HepG2 (cell line): ENCODE results near the gene COQ8B. TPM values are rescaled to one million over a fixed set of nuclear protein-coding genes. Genes with fewer than 3 reads are reported as not detected.

Experiments used
- EHMT2 ChIP-seq: fragments of 200-600 bp; sonication (generic); IDR thresholded peaks from 2 replicates; pipeline ENCODE4 v1.7.0; 2017; ENCODE audit warnings: antibody characterized with exemption, low read depth, low read length, borderline replicate concordance
- GATAD2A ChIP-seq: IDR thresholded peaks from 2 replicates; pipeline ENCODE4 v1.6.1; 2016
- HMG20A ChIP-seq: IDR thresholded peaks from 2 replicates; pipeline ENCODE4 v1.6.1; 2016; ENCODE audit warnings: borderline replicate concordance
- KDM5A ChIP-seq: fragments of 200-600 bp; sonication (generic); IDR thresholded peaks from 2 replicates; pipeline ENCODE4 v1.7.0; 2018; ENCODE audit warnings: antibody characterized with exemption, mild to moderate bottlenecking, low read length, borderline replicate concordance
- MAF1 ChIP-seq: sonication (generic); formaldehyde crosslinking; IDR thresholded peaks from 2 replicates; pipeline ENCODE4 v1.5.0; 2020; ENCODE audit warnings: missing genetic modification reagents, borderline replicate concordance
- MAFK ChIP-seq, 2 experiments: IDR thresholded peaks in 1 of 2; conservative IDR thresholded peaks in 1 of 2; 2 replicates each; pipeline ENCODE4 v1.6.1; 2011; ENCODE audit warnings: improper control_type of control experiment in 2 of 2, low read length in 2 of 2
- MED13 ChIP-seq: sonication (generic); formaldehyde crosslinking; IDR thresholded peaks from 2 replicates; pipeline ENCODE4 v1.5.0; 2020; ENCODE audit warnings: missing genetic modification reagents
- NR0B2 ChIP-seq: sonication (generic); formaldehyde crosslinking; IDR thresholded peaks from 2 replicates; pipeline ENCODE4 v1.4.0; 2020; ENCODE audit warnings: mild to moderate bottlenecking, missing genetic modification reagents
- POLR2G ChIP-seq: fragments of 200-400 bp; formaldehyde crosslinking; IDR thresholded peaks from 2 replicates; pipeline ENCODE4 v1.6.1; 2018; ENCODE audit warnings: mild to moderate bottlenecking, low read depth, low read length, moderate library complexity
- RFXANK ChIP-seq: IDR thresholded peaks from 2 replicates; pipeline ENCODE4 v1.6.1; 2016
- SNAPC2 ChIP-seq: sonication (generic); formaldehyde crosslinking; IDR thresholded peaks from 2 replicates; pipeline ENCODE4 v1.8.1; 2022; ENCODE audit warnings: mild to moderate bottlenecking, missing genetic modification reagents
- SRSF4 ChIP-seq: fragments of 200-400 bp; formaldehyde crosslinking; IDR thresholded peaks from one replicate; pipeline ENCODE4 v1.6.1; 2018; ENCODE audit warnings: mild to moderate bottlenecking, low read depth, low read length, moderate library complexity; ENCODE audit not compliant: poor library complexity, severe bottlenecking
- TCF7L2 ChIP-seq: IDR thresholded peaks from 2 replicates; pipeline ENCODE4 v1.6.1; 2011; ENCODE audit warnings: mild to moderate bottlenecking, low read depth, low read length, moderate library complexity
- ZBED4 ChIP-seq: sonication (generic); formaldehyde crosslinking; IDR thresholded peaks from 2 replicates; pipeline ENCODE4 v1.4.0; 2020; ENCODE audit warnings: missing genetic modification reagents, borderline replicate concordance
- ZBTB7A ChIP-seq: sonication (generic); formaldehyde crosslinking; IDR thresholded peaks from 2 replicates; pipeline ENCODE4 v1.8.0; 2022; ENCODE audit warnings: mild to moderate bottlenecking, missing genetic modification reagents
- ZFP1 ChIP-seq: IDR thresholded peaks from 2 replicates; pipeline ENCODE4 v1.6.1; 2016
- ZKSCAN1 ChIP-seq: fragments of 150-350 bp; IDR thresholded peaks from 2 replicates; pipeline ENCODE4 v1.6.1; 2014; ENCODE audit warnings: low read length
- ZNF510 ChIP-seq: sonication (generic); formaldehyde crosslinking; IDR thresholded peaks from 2 replicates; pipeline ENCODE4 v1.4.0; 2020; ENCODE audit warnings: low read depth, mild to moderate bottlenecking, missing genetic modification reagents
- ZNF749 ChIP-seq: sonication (generic); formaldehyde crosslinking; IDR thresholded peaks from 2 replicates; pipeline ENCODE4 v1.8.0; 2022; ENCODE audit warnings: mild to moderate bottlenecking, missing genetic modification reagents, moderate library complexity, borderline replicate concordance
- ZNF766 ChIP-seq: sonication (generic); formaldehyde crosslinking; IDR thresholded peaks from 2 replicates; pipeline ENCODE4 v1.5.0; 2020; ENCODE audit warnings: missing genetic modification reagents, borderline replicate concordance
- ZNF773 ChIP-seq: sonication (generic); formaldehyde crosslinking; IDR thresholded peaks from 2 replicates; pipeline ENCODE4 v1.4.0; 2020; ENCODE audit warnings: missing genetic modification reagents, borderline replicate concordance
- polyA plus RNA-seq, 8 experiments: library from polyadenylated mRNA; depleted of rRNA in 3 of 8; stranded (reverse) in 7 of 8; unstranded in 1 of 8; fragments of >200 nt; fragmentation: Illumina TruSeq in 4 of 8; extraction: Trizol in 4 of 8; gene quantifications; 2 replicates each; pipeline versions ENCODE4 v1.2.1 to v1.2.3, GENCODE V29; 2011 to 2016; ENCODE audit warnings: low read depth in 4 of 8, missing spikeins in 1 of 8, mixed read lengths in 1 of 8; ENCODE audit not compliant: insufficient read depth in 1 of 8
- total RNA-seq, 5 experiments: library from RNA; depleted of rRNA; stranded (reverse); fragments of >200 nt; fragmentation: Illumina TruSeq; extraction: Trizol; gene quantifications; 2 replicates each; pipeline ENCODE4 v1.2.3, GENCODE V29; 2016; ENCODE audit warnings: low read depth in 1 of 5
- TF ChIP-seq, protein P1 (sequence below): sonication (generic); formaldehyde crosslinking; IDR thresholded peaks from 2 replicates; pipeline ENCODE4 v1.4.0; 2020; ENCODE audit warnings: missing genetic modification reagents, borderline replicate concordance
- TF ChIP-seq, protein P2 (sequence below): sonication (generic); formaldehyde crosslinking; IDR thresholded peaks from 2 replicates; pipeline ENCODE4 v1.5.0; 2020; ENCODE audit warnings: missing genetic modification reagents
- TF ChIP-seq, protein P3 (sequence below): sonication (generic); formaldehyde crosslinking; IDR thresholded peaks from 2 replicates; pipeline ENCODE4 v1.8.1; 2022; ENCODE audit warnings: mild to moderate bottlenecking, missing genetic modification reagents

The COQ8B gene
- total and polyA plus RNA-seq, 2 of the 13 experiments (the other 11 are each of a cell fraction or from before 2014, with no cell fraction given): 12.3 to 17.2 TPM

DNA sequence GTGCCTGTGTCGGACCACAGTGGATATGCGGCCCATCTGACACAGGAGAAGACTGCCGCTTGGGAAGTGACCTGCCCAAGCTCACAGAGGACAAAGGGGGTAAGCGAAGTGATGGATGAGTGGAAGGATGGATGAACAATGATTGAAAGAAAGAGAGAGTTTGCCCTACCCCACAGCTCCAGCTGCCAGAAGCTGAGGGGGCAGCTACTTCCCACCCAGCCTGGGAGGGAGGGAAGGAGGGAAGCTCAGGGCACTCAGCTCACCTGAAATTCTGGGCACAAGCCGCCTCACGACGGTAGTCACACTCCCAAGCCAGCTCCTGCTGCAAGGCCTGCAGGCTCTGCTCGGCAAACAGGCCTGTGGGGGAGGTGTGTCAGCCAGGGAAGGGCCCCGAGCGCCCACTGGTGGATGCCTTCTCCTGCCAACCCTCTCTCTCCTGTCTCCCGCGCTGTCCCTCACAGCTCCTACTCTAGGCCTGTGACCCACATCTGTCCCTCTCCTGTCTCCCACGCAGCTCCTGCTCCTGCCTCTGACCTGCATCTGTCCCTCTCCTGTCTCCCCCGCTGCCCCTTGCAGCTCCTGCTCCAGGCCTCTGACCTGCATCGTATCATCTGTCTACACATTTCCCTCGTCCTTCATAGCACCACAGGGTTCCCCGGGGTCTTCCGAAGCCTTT lies 14.2 kb downstream of the COQ8B start (continued):
- TF ChIP-seq KDM5A (no peak), MED13 (no peak), MAFK (conservative IDR thresholded peaks at IDR 0.05 in 1 of 2, IDR thresholded peaks at IDR 0.05 in 1 of 2; ENCODE audit: low read length in 2 of 2) (no peak), ZBED4 (CRISPR knock-in tag) (no peak), ZNF766 (CRISPR knock-in tag) (no peak), MAF1 (CRISPR knock-in tag) (no peak), HMG20A (CRISPR knock-in tag) (no peak), EHMT2 (no peak), ZFP1 (CRISPR knock-in tag) (no peak), NR0B2 (CRISPR knock-in tag) (no peak), SRSF4 (no peak), ZNF773 (CRISPR knock-in tag) (no peak), RFXANK (CRISPR knock-in tag) (no peak), ZNF749 (CRISPR knock-in tag) (no peak), ZNF510 (CRISPR knock-in tag) (no peak), ZBTB7A (CRISPR knock-in tag) (no peak), SNAPC2 (CRISPR knock-in tag) (no peak), POLR2G (no peak), TCF7L2 (no peak), GATAD2A (CRISPR knock-in tag) (no peak), ZKSCAN1 (no peak)
- TF ChIP-seq, protein P1, sequence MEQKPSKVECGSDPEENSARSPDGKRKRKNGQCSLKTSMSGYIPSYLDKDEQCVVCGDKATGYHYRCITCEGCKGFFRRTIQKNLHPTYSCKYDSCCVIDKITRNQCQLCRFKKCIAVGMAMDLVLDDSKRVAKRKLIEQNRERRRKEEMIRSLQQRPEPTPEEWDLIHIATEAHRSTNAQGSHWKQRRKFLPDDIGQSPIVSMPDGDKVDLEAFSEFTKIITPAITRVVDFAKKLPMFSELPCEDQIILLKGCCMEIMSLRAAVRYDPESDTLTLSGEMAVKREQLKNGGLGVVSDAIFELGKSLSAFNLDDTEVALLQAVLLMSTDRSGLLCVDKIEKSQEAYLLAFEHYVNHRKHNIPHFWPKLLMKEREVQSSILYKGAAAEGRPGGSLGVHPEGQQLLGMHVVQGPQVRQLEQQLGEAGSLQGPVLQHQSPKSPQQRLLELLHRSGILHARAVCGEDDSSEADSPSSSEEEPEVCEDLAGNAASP: no peak
- TF ChIP-seq, protein P2, sequence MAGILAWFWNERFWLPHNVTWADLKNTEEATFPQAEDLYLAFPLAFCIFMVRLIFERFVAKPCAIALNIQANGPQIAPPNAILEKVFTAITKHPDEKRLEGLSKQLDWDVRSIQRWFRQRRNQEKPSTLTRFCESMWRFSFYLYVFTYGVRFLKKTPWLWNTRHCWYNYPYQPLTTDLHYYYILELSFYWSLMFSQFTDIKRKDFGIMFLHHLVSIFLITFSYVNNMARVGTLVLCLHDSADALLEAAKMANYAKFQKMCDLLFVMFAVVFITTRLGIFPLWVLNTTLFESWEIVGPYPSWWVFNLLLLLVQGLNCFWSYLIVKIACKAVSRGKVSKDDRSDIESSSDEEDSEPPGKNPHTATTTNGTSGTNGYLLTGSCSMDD: no peak
- TF ChIP-seq, protein P3, sequence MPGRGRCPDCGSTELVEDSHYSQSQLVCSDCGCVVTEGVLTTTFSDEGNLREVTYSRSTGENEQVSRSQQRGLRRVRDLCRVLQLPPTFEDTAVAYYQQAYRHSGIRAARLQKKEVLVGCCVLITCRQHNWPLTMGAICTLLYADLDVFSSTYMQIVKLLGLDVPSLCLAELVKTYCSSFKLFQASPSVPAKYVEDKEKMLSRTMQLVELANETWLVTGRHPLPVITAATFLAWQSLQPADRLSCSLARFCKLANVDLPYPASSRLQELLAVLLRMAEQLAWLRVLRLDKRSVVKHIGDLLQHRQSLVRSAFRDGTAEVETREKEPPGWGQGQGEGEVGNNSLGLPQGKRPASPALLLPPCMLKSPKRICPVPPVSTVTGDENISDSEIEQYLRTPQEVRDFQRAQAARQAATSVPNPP (CRISPR knock-in tag): no peak
